GM18517 (cell line): ENCODE data around the gene PCDHGA8.
"Not testable (repeated sequence)": the region's sequence is repeated elsewhere in the genome, so short reads cannot be mapped to it uniquely, and the experiment has no call there.

Source experiments
- ATAC-seq: cut with Tn5 transposase; IDR thresholded peaks from one replicate; pipeline ENCODE4 v1.9.1; 2021; ENCODE audit warnings: mild to moderate bottlenecking, moderate library complexity; ENCODE audit not compliant: unreplicated experiment

Gene PCDHGA8

DNA sequence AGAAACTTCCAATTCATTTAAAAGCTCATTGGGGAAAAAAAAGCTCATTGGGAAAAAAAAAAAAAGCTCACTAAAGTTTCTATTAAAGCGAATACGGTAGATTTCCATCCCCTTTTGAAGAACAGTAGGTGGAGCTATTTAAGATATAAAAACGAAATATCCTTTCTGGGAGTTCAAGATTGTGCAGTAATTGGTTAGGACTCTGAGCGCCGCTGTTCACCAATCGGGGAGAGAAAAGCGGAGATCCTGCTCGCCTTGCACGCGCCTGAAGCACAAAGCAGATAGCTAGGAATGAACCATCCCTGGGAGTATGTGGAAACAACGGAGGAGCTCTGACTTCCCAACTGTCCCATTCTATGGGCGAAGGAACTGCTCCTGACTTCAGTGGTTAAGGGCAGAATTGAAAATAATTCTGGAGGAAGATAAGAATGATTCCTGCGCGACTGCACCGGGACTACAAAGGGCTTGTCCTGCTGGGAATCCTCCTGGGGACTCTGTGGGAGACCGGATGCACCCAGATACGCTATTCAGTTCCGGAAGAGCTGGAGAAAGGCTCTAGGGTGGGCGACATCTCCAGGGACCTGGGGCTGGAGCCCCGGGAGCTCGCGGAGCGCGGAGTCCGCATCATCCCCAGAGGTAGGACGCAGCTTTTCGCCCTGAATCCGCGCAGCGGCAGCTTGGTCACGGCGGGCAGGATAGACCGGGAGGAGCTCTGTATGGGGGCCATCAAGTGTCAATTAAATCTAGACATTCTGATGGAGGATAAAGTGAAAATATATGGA, 38.1 kb downstream of the PCDHGA8 start, which contains the start of gene PCDHGA12:
PCDHGA12 (plus strand) TSS at position 176 of the 782 bp plus-strand sequence; CDS start at position 429, 253 bp downstream.
- ATAC-seq = no peak

DNA sequence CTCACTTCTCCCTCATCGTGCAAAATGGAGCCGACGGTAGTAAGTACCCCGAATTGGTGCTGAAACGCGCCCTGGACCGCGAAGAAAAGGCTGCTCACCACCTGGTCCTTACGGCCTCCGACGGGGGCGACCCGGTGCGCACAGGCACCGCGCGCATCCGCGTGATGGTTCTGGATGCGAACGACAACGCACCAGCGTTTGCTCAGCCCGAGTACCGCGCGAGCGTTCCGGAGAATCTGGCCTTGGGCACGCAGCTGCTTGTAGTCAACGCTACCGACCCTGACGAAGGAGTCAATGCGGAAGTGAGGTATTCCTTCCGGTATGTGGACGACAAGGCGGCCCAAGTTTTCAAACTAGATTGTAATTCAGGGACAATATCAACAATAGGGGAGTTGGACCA, 38.9 kb downstream of the PCDHGA8 start:
- ATAC-seq = no peak

DNA sequence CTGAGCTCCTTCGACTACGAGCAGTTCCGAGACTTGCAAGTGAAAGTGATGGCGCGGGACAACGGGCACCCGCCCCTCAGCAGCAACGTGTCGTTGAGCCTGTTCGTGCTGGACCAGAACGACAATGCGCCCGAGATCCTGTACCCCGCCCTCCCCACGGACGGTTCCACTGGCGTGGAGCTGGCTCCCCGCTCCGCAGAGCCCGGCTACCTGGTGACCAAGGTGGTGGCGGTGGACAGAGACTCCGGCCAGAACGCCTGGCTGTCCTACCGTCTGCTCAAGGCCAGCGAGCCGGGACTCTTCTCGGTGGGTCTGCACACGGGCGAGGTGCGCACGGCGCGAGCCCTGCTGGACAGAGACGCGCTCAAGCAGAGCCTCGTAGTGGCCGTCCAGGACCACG, 39.9 kb downstream of the PCDHGA8 start:
- ATAC-seq = not testable (repeated sequence)

DNA sequence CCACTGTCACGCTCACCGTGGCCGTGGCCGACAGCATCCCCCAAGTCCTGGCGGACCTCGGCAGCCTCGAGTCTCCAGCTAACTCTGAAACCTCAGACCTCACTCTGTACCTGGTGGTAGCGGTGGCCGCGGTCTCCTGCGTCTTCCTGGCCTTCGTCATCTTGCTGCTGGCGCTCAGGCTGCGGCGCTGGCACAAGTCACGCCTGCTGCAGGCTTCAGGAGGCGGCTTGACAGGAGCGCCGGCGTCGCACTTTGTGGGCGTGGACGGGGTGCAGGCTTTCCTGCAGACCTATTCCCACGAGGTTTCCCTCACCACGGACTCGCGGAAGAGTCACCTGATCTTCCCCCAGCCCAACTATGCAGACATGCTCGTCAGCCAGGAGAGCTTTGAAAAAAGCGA, 40.3 kb downstream of the PCDHGA8 start:
- ATAC-seq = not testable (repeated sequence)

DNA sequence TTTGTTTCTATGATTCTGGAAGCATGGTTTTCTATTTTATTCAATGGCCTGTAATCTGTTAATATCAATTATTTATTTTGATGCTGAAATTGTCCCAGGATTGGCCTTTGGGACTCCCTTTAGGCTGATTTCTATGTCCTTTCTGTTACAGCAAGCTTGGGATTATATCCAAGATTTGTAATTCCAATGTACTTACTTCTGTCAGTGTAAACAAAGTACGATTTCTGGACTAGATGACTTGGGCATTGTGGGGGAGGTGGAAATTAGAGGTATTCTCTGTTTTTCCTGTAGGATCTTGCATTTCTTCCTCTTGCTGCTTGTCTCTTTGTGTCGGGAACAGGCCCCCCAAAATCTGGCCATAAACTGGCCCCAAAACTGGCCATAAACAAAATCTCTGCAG, 41.6 kb downstream of the PCDHGA8 start:
- no peak for ATAC-seq

DNA sequence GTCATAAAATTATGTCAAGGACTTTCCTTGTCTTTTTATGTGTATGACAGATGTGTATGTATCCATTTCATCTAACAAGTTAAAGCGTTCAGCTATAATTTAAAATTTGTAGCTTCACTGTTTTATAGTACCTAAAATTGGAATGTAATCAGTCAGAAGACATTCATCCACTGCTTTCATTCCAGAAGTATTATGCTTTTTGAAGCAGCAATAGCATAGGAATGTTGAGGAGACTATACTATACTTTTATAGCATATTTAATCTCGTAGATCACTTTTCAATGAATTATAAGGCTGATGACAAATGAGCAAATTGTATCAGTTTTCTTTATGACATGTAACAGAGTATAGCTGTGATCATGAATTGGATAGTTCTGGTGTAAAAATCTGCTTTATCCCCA, 44.8 kb downstream of the PCDHGA8 start:
- ATAC-seq = no peak

DNA sequence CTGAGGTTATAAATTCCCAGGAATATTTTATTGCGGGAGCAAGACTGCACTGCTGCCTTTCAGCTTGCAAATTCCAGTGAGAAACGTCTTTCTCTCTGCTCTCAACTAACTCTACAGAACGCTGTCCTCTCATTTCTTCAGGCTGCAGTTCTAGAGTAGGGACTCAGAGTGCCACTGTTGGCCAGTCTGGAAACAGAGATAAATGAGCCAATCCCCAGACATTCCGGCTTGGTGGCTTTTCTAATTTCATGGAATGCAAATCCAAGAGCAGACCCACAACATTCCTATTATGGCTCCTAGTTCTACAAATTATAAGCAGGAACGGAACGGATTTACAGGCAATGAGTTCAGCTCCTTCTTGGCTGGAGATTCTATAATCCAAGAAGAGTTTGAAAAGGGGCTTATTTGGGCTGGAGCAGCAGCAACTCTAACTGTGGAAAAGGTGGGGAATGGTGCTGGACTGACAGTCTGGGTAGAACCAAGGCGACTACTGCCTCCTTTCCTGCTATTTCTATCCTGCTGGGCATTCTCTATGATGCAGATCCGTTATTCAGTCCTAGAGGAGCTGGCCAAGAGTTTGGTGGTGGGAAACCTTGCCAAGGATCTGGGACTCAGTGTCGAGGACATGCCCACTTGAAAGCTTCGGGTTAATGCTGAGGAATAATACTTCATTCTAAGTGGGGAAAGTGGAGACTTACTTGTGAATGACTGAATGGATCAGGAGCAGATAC, 47.1 kb downstream of the PCDHGA8 start:
- ATAC-seq = no peak

DNA sequence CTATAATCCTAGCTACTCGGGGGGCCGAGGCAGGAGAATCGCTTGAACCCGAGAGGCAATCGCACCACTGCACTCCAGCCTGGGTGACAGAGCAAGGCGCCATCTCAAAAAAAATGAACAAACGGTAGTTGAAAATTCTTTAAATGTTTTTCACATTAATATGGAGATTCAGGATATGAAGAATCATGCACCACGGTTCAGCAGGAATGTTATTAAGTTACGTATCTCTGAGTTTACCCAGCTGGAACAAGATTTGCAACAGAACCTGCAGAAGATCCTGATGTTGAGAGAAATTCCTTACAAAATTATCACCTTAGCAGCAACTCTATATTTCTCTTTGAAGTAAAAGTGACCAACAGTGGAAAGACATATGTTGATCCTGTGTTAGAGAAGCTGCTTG, 47.9 kb downstream of the PCDHGA8 start:
- ATAC-seq = no peak

DNA sequence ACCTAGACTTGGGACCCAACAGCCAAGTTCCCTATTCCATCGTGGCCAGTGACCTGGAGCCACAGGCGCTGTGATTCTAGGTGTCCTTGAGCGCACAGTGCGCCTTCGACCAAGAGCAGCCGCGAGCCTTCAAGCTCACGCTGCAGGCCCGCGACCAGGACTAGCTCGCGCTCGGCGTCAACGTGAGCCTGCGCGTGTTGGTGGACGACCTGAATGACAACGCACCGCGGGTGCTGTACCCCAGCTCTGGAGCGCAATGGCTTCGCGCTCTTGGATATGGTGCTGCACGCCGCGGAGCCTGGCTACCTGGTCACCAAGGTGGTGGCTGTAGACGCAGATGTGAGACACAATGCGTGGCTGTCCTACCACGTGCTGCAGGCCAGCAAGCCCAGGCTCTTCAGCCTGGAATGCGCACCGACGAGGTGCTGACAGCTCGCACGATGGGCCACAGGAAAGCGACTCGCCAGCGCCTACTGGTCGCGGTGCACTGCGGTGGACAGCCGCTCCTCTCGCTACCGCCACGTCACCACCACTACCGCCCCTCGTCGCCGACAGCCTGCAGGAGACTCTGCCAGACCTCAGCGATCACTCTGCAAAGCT, 49.2 kb downstream of the PCDHGA8 start:
- no peak for ATAC-seq
